AG09319 (cell line): ENCODE results near the gene NOL3.
"Not testable (repeated sequence)": the region's sequence is repeated elsewhere in the genome, so short reads cannot be mapped to it uniquely, and the experiment has no call there.

ENCODE experiments used
- DNase-seq: peaks from one replicate; pipeline ENCODE4 v3.0.0-alpha.2; 2010; ENCODE audit warnings: low read depth; ENCODE audit errors: extremely low read depth
- CTCF ChIP-seq: IDR thresholded peaks from 2 replicates; pipeline ENCODE4 v1.5.1; 2011; ENCODE audit warnings: low read depth, mild to moderate bottlenecking, inconsistent platforms, low read length, moderate library complexity

Gene NOL3

GRCh38 chr16:67170168-67170948 is at the start of gene NOL3:
Gene NOL3, plus strand, starts transcription at chr16:67170538.
- TF ChIP-seq CTCF: peak; percentile 7; the same call in 1 of the 2 replicates
- peak; percentile 68 for DNase-seq

DNA sequence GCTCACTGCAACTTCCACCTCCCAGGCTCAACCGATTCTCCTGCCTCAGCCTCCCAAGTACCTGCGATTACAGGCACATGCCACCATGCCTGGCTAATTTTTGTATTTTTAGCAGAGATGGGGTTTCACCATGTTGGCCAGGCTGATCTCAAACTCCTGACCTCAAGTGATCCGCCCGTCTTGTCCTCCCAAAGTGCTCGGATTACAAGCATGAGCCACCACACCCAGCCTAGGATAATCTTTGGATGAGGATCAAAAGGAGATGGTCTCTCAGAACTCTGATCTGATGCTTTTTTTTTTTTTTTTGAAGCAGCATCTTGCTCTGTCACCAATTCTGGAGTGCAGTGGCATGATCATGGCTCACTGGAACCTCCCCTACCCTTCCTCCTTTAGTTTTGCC is 47.5 kb upstream of the NOL3 start:
- not testable (repeated sequence) for DNase-seq

DNA sequence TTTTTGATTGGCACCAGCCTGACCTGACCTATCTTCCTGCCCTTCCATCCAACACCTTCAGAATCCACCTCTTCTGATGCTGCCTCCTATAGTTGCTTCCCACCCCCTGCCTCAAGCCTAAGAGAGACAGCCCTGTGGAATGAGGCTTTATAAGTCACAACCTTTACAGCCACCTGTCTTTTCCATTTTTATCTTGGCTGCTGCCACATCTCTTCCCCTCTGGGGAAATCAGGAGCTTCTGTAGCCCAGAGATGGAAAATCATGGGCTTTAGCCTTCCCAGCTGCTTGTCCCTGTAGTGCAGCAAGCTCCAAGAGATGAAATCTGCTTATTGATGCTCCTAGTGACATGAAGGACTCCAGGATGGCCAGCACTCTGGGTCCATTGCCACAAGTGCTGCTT is 41.9 kb upstream of the NOL3 start:
- TF ChIP-seq CTCF: no peak

DNA sequence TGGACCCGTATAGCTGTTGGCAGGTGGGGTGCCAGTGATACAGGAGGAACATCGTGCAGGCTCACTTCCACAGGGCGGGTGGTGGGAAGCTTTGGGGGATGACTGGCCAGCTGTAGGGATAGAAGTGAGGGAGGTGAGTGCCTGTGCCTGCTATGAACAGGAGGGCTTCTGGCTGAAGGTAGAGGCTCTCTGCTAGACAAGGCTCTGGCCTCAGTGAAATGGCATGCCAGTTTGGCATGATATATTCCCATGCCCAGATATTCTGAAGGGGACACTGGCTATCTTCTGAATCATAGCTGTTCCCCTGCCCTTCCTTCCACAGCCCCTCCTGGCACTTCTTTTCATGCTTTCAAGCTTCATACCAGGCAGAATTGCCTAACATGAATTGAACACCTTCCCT is 41.5 kb upstream of the NOL3 start:
- no peak for TF ChIP-seq CTCF
- no peak for DNase-seq

More for the DNA sequence above, 41.9 kb upstream of the NOL3 start:
- no peak for DNase-seq

GRCh38 chr16:67129422-67129821 is 40.9 kb upstream of the NOL3 start:
- no peak for TF ChIP-seq CTCF
- DNase-seq: no peak

GRCh38 chr16:67137605-67138004 is 32.7 kb upstream of the NOL3 start:
- no peak for DNase-seq
- no peak for TF ChIP-seq CTCF

GRCh38 chr16:67141391-67141790 is 28.9 kb upstream of the NOL3 start:
- DNase-seq: no peak
- TF ChIP-seq CTCF: no peak

- no peak for DNase-seq
- no peak for TF ChIP-seq CTCF
Observed at GRCh38 chr16:67142342-67142741, 28.0 kb upstream of the NOL3 start.
